GM12878 (cell line): ENCODE measurements around the gene CREB5. TPM values are rescaled to one million over a fixed set of nuclear protein-coding genes. Genes with fewer than 3 reads are reported as not detected.

Experiments used
- ATAC-seq: fragments of 200-7000 bp; cut with Tn5 transposase; 3 replicates; pipeline ENCODE4 v1.9.1; 2020; ENCODE audit warnings: mild to moderate bottlenecking, moderate library complexity
- BruUV-seq: library from RNA; stranded (reverse); fragments of 400-500 nt; replicated peaks from 2 replicates; lab custom pipeline; 2021; lab: Mats Ljungman, UMichigan
- CTCF ChIA-PET: fragments of 300-600 bp; sonication (Branson Sonifier 250); formaldehyde crosslinking; extraction: SDS; loops from one replicate; lab custom pipeline; 2021; ENCODE audit warnings: inconsistent platforms; lab: Yijun Ruan, JAX
- POLR2A ChIA-PET: fragments of 350-600 bp; formaldehyde crosslinking; extraction: SDS; loops from one replicate; lab custom pipeline; 2021; ENCODE audit warnings: inconsistent platforms; lab: Charles Lee
- RAD21 ChIA-PET: fragments of 300-600 bp; sonication (Branson Sonifier 250); formaldehyde crosslinking; loops from one replicate; lab custom pipeline; 2023; ENCODE audit warnings: antibody characterized with exemption; ENCODE audit not compliant: unreplicated experiment; lab: Charles Lee
- SMC1A ChIA-PET: fragments of 300-600 bp; sonication (Branson Sonifier 250); formaldehyde crosslinking; loops from one replicate; lab custom pipeline; 2023; ENCODE audit not compliant: unreplicated experiment, uncharacterized antibody; lab: Charles Lee
- DNase-seq: peaks from one replicate; pipeline ENCODE4 v3.0.0-alpha.2; 2011; ENCODE audit warnings: low read depth, low spot score
- FAIRE-seq: peaks from 3 replicates; lab custom pipeline; 2011; peaks lifted over from hg19 to GRCh38; lab: Jason Lieb, UNC
- H2AFZ ChIP-seq: 2 replicates; pipeline ENCODE4 v1.6.0; 2011; ENCODE audit warnings: low read depth, low read length, control low read depth; ENCODE audit not compliant: control insufficient read depth
- H3K27ac ChIP-seq: 2 replicates; pipeline ENCODE4 v1.5.1; 2011; ENCODE audit warnings: control low read depth; ENCODE audit not compliant: control insufficient read depth, insufficient read depth
- H3K27me3 ChIP-seq, 2 experiments: replicated peaks in 1 of 2; 2 replicates each; pipeline versions ENCODE4 v1.6.0 to v1.6.1; 2011; ENCODE audit warnings: low read length in 1 of 2; ENCODE audit not compliant: control insufficient read depth in 2 of 2, insufficient read depth in 2 of 2
- H3K36me3 ChIP-seq, 2 experiments: 2 replicates each; pipeline ENCODE4 v1.5.1; 2011; ENCODE audit warnings: low read length in 1 of 2; ENCODE audit not compliant: control insufficient read depth in 2 of 2, insufficient read depth in 2 of 2
- H3K4me1 ChIP-seq: 2 replicates; pipeline ENCODE4 v1.6.1; 2011; ENCODE audit warnings: mild to moderate bottlenecking, low read length, moderate library complexity, mixed read lengths; ENCODE audit not compliant: control insufficient read depth, insufficient read depth
- H3K4me2 ChIP-seq: 2 replicates; pipeline ENCODE4 v1.6.0; 2011; ENCODE audit warnings: control low read depth; ENCODE audit not compliant: control insufficient read depth, insufficient read depth
- H3K4me3 ChIP-seq: fragments of 200-600 bp; sonication (generic); 2 replicates; pipeline ENCODE4 v1.5.1; 2016
- H3K79me2 ChIP-seq: 2 replicates; pipeline ENCODE4 v1.6.0; 2011; ENCODE audit warnings: low read length; ENCODE audit not compliant: control insufficient read depth, insufficient read depth
- H3K9ac ChIP-seq: 2 replicates; pipeline ENCODE4 v1.8.0; 2011; ENCODE audit warnings: low read length, control low read depth, mixed read lengths; ENCODE audit not compliant: control insufficient read depth, insufficient read depth
- H3K9me3 ChIP-seq: replicated peaks from 3 replicates; pipeline ENCODE4 v1.5.1; 2011; ENCODE audit warnings: mild to moderate bottlenecking, low read length; ENCODE audit not compliant: control insufficient read depth, insufficient read depth
- H4K20me1 ChIP-seq: 2 replicates; pipeline ENCODE4 v1.6.0; 2011; ENCODE audit not compliant: control insufficient read depth, insufficient read depth
- BCL11A ChIP-seq: IDR thresholded peaks from 2 replicates; pipeline ENCODE4 v1.6.1; 2011; ENCODE audit warnings: low read depth, low read length
- CREB1 ChIP-seq: IDR thresholded peaks from 2 replicates; pipeline ENCODE4 v1.6.1; 2012; ENCODE audit warnings: low read depth, mild to moderate bottlenecking, inconsistent platforms
- CREM ChIP-seq: IDR thresholded peaks from 2 replicates; pipeline ENCODE4 v1.6.1; 2014; ENCODE audit warnings: antibody characterized with exemption, low read depth
- EP300 ChIP-seq, 2 experiments: fragments of 150-350 bp in 1 of 2; IDR thresholded peaks; 2 replicates each; pipeline ENCODE4 v1.6.1; 2011 to 2012; ENCODE audit warnings: low read depth in 2 of 2, low read length in 2 of 2, borderline replicate concordance in 1 of 2, improper control_type of control experiment in 1 of 2, inconsistent platforms in 1 of 2; ENCODE audit not compliant: control insufficient read depth in 1 of 2
- IRF5 ChIP-seq: fragments of 450-650 bp; IDR thresholded peaks from 2 replicates; pipeline ENCODE4 v1.6.1; 2017; ENCODE audit warnings: borderline replicate concordance
- NR2C2 ChIP-seq: IDR thresholded peaks from 2 replicates; pipeline ENCODE4 v1.6.1; 2011; ENCODE audit warnings: borderline replicate concordance, low read depth; ENCODE audit not compliant: control insufficient read depth, insufficient read length
- RAD21 ChIP-seq: IDR thresholded peaks from 2 replicates; pipeline ENCODE4 v1.6.1; 2011; ENCODE audit warnings: mild to moderate bottlenecking, low read depth, low read length, moderate library complexity; ENCODE audit not compliant: insufficient read depth
- REST ChIP-seq: IDR thresholded peaks from 2 replicates; pipeline ENCODE4 v1.6.1; 2012; ENCODE audit warnings: mild to moderate bottlenecking, low read depth, low read length
- WGBS: methylation state at CpG from one replicate; pipeline ENCODE4 v1.1.6; 2016; ENCODE audit warnings: low lambda C conversion rate; ENCODE audit not compliant: insufficient replicate concordance, insufficient coverage; ENCODE audit errors: missing lambda C conversion rate; 5-methylcytosine and 5-hydroxymethylcytosine counted together
- in situ Hi-C: fragments of 300-500 bp; cut with MboI; formaldehyde crosslinking; loops from 9 replicates; pipeline ENCODE4 v1.14.3; 2018; ENCODE audit warnings: mixed read lengths
- intact Hi-C: fragments of 100-400 bp; cut with micrococcal nuclease; formaldehyde crosslinking; loops from one replicate; pipeline ENCODE4 v1.14.2; 2022; ENCODE audit not compliant: unreplicated experiment
- polyA plus RNA-seq, 11 experiments: library from polyadenylated mRNA; depleted of rRNA in 4 of 11; unstranded in 6 of 11; stranded (reverse) in 5 of 11; fragments of >200 nt; fragmentation: Nextera tagmentation in 4 of 11; fragmentation: Illumina TruSeq in 1 of 11; extraction: Ambion mirVana in 4 of 11; extraction: Trizol in 1 of 11; gene quantifications; 1 replicate in 1 of 11; 2 replicates in 10 of 11; pipeline versions ENCODE4 v1.2.1 to v1.2.3, GENCODE V29; 2011 to 2016; ENCODE audit warnings: inconsistent platforms in 2 of 11, missing spikeins in 2 of 11, low read depth in 1 of 11
- total RNA-seq, 4 experiments: library from RNA; depleted of rRNA in 3 of 4; stranded (reverse); fragments of >200 nt in 3 of 4; fragmentation: Illumina TruSeq in 1 of 4; extraction: Trizol in 1 of 4; gene quantifications; 2 replicates each; pipeline versions ENCODE4 v1.2.1 to v1.2.3, GENCODE V29; 2013 to 2021

Gene CREB5
- total and polyA plus RNA-seq, 10 of the 15 experiments (the other 5 are each of a cell fraction or from before 2014, with no cell fraction given): 12.9 to 74.1 (median 53.0) TPM

- intact Hi-C loops: no loop called here
- POLR2A ChIA-PET: no interaction called here
- peaks cover 0 to 8% of the 10 kb centered on the region in 2 experiments; a peak in 2 of 4 replicates for H3K36me3 ChIP-seq
- CTCF ChIA-PET: interaction anchor here (0.7 to 1.5 kb wide), 5 partner anchors 7 to 366 kb away, joined by 3 to 5 read pairs (median 4); no protein-coding TSS in a partner anchor
- FAIRE-seq: no peak
- RAD21 ChIA-PET: interaction anchor here (0.6 to 1.4 kb wide), 3 partner anchors 9 to 361 kb away, joined by 3 to 4 read pairs (median 3); no protein-coding TSS in a partner anchor
- WGBS: 95% methylated on average over 1 of the region's 1 CpG
- TF ChIP-seq BCL11A (no peak), IRF5 (no peak), EP300 (IDR thresholded peaks at IDR 0.05; ENCODE audit: borderline replicate concordance in 1 of 2, control insufficient read depth in 1 of 2, low read depth in 2 of 2, low read length in 2 of 2) (no peak)
- TF ChIP-seq, all 136 proteins: peak for 0
- BruUV-seq: no TSS peak
- no peaks in the 10 kb centered on the region for H4K20me1 ChIP-seq
- H3K27me3 ChIP-seq: no peaks in the 10 kb centered on the region
- in situ Hi-C loops: no loop called here
- ATAC-seq (no peak), DNase-seq (no peak)
- H3K9ac ChIP-seq: no peak overlapping the region
- no peaks in the 10 kb centered on the region for H3K79me2 ChIP-seq
- H3K4me3 ChIP-seq: no peak overlapping the region
- no peak overlapping the region for H3K27ac ChIP-seq
- H2AFZ ChIP-seq: no peak overlapping the region
- H3K9me3 ChIP-seq: no peaks in the 10 kb centered on the region
- SMC1A ChIA-PET: interaction anchor here (0.6 to 1.2 kb wide), 3 partner anchors 9 to 64 kb away, joined by 3 to 4 read pairs (median 4); no protein-coding TSS in a partner anchor
- no peaks in the 10 kb centered on the region for H3K4me1 ChIP-seq
- H3K4me2 ChIP-seq: no peak overlapping the region
These were observed 341.3 kb downstream of the CREB5 start for GRCh38 chr7:28753613-28754012.

- Histone ChIP-seq H3K4me2 (no peak overlapping the region), H3K4me3 (no peak overlapping the region), H2AFZ (no peak overlapping the region), H3K4me1 (no peaks in the 10 kb centered on the region), H3K9ac (no peak overlapping the region), H3K9me3 (no peaks in the 10 kb centered on the region), H4K20me1 (no peaks in the 10 kb centered on the region), H3K79me2 (no peaks in the 10 kb centered on the region), H3K27me3 (no peaks in the 10 kb centered on the region), H3K27ac (no peak overlapping the region), H3K36me3 (peaks cover 0 to 8% of the 10 kb centered on the region in 2 experiments; a peak in 2 of 4 replicates)
- BruUV-seq: no TSS peak
- ATAC-seq: peak; percentile 72
- ChIA-PET RAD21 (interaction anchor here (0.6 to 1.4 kb wide), 3 partner anchors 9 to 362 kb away, joined by 3 to 4 read pairs (median 3); no protein-coding TSS in a partner anchor), POLR2A (interaction anchor here (0.6 kb wide), 1 partner anchor 63 kb away, joined by 4 read pairs; no protein-coding TSS in a partner anchor), SMC1A (interaction anchor here (0.6 to 1.2 kb wide), 3 partner anchors 9 to 64 kb away, joined by 3 to 4 read pairs (median 4); no protein-coding TSS in a partner anchor), CTCF (interaction anchor here (0.7 to 1.5 kb wide), 5 partner anchors 8 to 367 kb away, joined by 3 to 5 read pairs (median 4); no protein-coding TSS in a partner anchor)
- in situ Hi-C loops: no loop called here
- intact Hi-C loops: no loop called here
- DNase-seq: no peak
- WGBS: 12% methylated on average over 3 of the region's 3 CpGs
- no peak for FAIRE-seq
- TF ChIP-seq CREB1 (peak; percentile 58), NR2C2 (no peak), RAD21 (0 out of 2 replicates have a peak, but pooled peaks have one; percentile 15), CREM (peak; percentile 42; the same call in 1 of the 2 replicates), REST (no peak)
These were observed 341.7 kb downstream of the CREB5 start for GRCh38 chr7:28754027-28754426.
